HFFc6 (cell line): ENCODE results near the gene RAET1E. TPM values are rescaled to one million over a fixed set of nuclear protein-coding genes. Genes with fewer than 3 reads are reported as not detected.
"Not testable (repeated sequence)": the region's sequence is repeated elsewhere in the genome, so short reads cannot be mapped to it uniquely, and the experiment has no call there.

ENCODE experiments used
- DNase-seq: peaks from one replicate; pipeline ENCODE4 v3.0.0-alpha.2; 2018
- H3K27ac Mint-ChIP-seq: 2 replicates; pipeline ENCODE4 v1.8.0; 2020; ENCODE audit warnings: mild to moderate bottlenecking, mixed read lengths
- H3K27me3 Mint-ChIP-seq: 2 replicates; pipeline ENCODE4 v1.8.0; 2021; ENCODE audit warnings: mild to moderate bottlenecking, moderate library complexity, mixed read lengths; ENCODE audit not compliant: insufficient read depth
- H3K36me3 Mint-ChIP-seq: 2 replicates; pipeline ENCODE4 v1.8.0; 2021; ENCODE audit warnings: low read depth, mixed read lengths
- H3K4me1 Mint-ChIP-seq: 2 replicates; pipeline ENCODE4 v1.8.0; 2020; ENCODE audit warnings: low read depth, mixed read lengths
- H3K4me3 Mint-ChIP-seq: 2 replicates; pipeline ENCODE4 v1.8.0; 2020; ENCODE audit warnings: mild to moderate bottlenecking, moderate library complexity, mixed read lengths
- H3K9me3 Mint-ChIP-seq: 2 replicates; pipeline ENCODE4 v1.8.0; 2020; ENCODE audit warnings: mild to moderate bottlenecking, mixed read lengths
- total RNA-seq, 6 experiments: library from RNA; stranded (reverse); fragmentation: NEBNext Ultra II Directional; extraction: Animal tissue kit (Norgen Biotek cat#: 25700); gene quantifications; 2 replicates in 1 of 6; 3 replicates in 5 of 6; pipeline ENCODE4 v1.2.3, GENCODE V29; 2021
- TF ChIP-seq, protein P1 (sequence below): fragments of 200-600 bp; sonication (generic); IDR thresholded peaks from 2 replicates; pipeline ENCODE4 v1.5.0; 2021; ENCODE audit warnings: antibody characterized with exemption, mild to moderate bottlenecking

The RAET1E gene
- total RNA-seq, 6 experiments from 2014 or later: 0.14 to 0.41 (median 0.26) TPM; not detected in 1

DNA sequence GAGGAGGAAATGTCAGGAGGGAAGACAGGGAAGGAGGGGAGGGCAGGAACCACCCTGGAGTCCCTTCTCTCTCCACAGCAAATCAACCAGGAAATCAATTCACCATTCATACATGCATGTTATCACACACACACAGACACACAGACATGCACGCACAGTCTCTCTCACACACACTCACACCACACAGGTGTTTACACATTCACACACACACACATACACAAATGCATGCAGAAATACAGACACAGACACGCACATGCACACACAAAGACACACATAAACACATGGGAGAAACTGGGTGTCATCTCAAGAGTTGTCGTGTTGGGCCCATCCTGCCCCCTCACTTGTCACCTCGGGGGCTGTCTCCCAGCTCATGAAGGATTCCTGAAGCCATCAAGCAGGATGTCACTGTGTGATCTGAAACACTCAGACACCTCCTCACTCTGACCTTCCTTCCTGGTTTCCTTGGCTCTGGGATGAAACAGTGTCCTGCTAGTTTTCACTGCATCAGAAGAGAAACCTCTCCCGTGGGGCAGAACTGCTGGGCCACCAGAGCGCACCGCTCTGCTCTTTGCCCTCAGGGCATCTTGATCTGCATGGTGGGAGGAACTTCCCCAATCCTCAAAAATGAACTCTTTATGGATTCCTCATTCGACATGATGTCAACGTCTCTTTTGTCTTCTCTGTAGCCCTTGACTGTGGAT, 15.8 kb upstream of the RAET1E start:
- Mint-ChIP-seq H3K27ac (no peak overlapping the region), H3K36me3 (no peaks in the 10 kb centered on the region), H3K27me3 (peaks cover 28% of the 10 kb centered on the region), H3K4me1 (peaks cover 13% of the 10 kb centered on the region), H3K9me3 (peaks cover 9% of the 10 kb centered on the region), H3K4me3 (no peak overlapping the region)
- DNase-seq: no peak
- TF ChIP-seq, protein P1, sequence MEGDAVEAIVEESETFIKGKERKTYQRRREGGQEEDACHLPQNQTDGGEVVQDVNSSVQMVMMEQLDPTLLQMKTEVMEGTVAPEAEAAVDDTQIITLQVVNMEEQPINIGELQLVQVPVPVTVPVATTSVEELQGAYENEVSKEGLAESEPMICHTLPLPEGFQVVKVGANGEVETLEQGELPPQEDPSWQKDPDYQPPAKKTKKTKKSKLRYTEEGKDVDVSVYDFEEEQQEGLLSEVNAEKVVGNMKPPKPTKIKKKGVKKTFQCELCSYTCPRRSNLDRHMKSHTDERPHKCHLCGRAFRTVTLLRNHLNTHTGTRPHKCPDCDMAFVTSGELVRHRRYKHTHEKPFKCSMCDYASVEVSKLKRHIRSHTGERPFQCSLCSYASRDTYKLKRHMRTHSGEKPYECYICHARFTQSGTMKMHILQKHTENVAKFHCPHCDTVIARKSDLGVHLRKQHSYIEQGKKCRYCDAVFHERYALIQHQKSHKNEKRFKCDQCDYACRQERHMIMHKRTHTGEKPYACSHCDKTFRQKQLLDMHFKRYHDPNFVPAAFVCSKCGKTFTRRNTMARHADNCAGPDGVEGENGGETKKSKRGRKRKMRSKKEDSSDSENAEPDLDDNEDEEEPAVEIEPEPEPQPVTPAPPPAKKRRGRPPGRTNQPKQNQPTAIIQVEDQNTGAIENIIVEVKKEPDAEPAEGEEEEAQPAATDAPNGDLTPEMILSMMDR: no peak

DNA sequence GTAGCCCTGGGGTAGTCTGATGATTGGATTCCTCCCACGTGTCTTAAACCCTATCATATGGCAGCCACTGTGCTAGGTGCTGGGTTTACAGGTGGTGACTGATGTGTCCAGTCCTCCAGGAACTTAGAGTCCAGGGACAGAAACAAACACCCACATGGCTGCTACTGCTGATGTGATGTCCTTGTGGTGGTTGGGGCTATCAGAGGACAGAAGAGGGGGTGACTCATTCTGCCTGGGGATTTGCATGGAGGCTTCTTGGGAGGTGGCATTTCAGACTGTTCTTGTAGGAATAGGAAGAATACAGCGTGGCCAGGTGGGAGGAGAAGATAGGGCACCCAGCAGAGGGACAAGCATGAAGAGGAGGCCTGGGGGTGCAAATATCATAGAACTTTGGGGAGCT, 15.2 kb upstream of the RAET1E start:
- no peak for DNase-seq
- Mint-ChIP-seq H3K4me1 (peaks cover 13% of the 10 kb centered on the region), H3K9me3 (peaks cover 15% of the 10 kb centered on the region), H3K36me3 (peaks cover 3% of the 10 kb centered on the region), H3K27me3 (peaks cover 23% of the 10 kb centered on the region), H3K4me3 (no peak overlapping the region), H3K27ac (no peak overlapping the region)
- TF ChIP-seq, protein P1: no peak

DNA sequence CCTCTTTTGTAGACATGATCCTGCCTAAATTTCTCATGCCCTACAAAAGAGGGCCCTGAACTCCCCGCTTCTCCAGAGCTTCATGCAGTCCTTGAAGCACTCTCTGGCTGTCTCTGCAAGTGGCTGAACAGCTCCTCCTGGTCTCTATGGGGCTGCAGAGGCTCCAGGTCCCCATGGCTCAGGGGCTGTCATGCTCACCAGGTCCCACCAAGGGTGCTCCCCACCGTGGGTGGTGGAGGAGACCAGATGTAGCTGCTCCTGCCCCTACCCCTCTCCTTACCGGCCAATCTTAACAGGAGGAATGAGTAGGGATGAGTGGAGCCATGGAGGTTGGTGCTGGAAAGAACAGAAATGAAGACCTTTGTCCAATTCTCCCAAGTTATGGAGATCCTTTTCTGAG, 14.8 kb upstream of the RAET1E start:
- Mint-ChIP-seq H3K27me3 (peaks cover 22% of the 10 kb centered on the region), H3K9me3 (peaks cover 19% of the 10 kb centered on the region), H3K4me1 (peaks cover 13% of the 10 kb centered on the region)
- H3K27ac Mint-ChIP-seq, H3K36me3 Mint-ChIP-seq, H3K4me3 Mint-ChIP-seq, DNase-seq: not testable (repeated sequence)

DNA sequence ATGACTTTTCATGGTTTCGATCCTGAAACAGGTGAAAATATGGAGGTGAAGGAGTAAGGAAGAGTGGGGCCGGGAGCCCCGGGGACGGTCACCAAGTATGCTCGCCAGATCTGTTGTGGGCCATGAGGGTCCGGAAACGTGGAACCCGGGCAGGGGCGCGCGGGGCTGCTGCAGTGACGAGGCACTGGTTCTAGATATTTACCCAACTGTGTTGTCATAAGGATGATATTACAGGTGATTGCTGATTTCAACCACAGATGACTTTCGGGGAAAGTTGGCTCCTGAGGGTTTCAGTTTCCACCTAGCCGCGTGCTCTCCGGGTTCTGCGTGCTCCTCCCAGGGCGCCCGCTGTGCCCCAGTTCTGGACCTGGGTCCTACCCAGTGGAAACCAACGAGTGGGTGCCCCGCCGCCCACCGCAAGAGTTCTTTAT, 12.8 kb upstream of the RAET1E start:
- peaks cover 24% of the 10 kb centered on the region for H3K9me3 Mint-ChIP-seq
- DNase-seq: no peak
- H3K27ac Mint-ChIP-seq: no peak overlapping the region
- peaks cover 13% of the 10 kb centered on the region for H3K4me1 Mint-ChIP-seq
- peaks cover 12% of the 10 kb centered on the region for H3K36me3 Mint-ChIP-seq
- no peak overlapping the region for H3K4me3 Mint-ChIP-seq
- TF ChIP-seq, protein P1: no peak
- H3K27me3 Mint-ChIP-seq: peaks cover 27% of the 10 kb centered on the region

DNA sequence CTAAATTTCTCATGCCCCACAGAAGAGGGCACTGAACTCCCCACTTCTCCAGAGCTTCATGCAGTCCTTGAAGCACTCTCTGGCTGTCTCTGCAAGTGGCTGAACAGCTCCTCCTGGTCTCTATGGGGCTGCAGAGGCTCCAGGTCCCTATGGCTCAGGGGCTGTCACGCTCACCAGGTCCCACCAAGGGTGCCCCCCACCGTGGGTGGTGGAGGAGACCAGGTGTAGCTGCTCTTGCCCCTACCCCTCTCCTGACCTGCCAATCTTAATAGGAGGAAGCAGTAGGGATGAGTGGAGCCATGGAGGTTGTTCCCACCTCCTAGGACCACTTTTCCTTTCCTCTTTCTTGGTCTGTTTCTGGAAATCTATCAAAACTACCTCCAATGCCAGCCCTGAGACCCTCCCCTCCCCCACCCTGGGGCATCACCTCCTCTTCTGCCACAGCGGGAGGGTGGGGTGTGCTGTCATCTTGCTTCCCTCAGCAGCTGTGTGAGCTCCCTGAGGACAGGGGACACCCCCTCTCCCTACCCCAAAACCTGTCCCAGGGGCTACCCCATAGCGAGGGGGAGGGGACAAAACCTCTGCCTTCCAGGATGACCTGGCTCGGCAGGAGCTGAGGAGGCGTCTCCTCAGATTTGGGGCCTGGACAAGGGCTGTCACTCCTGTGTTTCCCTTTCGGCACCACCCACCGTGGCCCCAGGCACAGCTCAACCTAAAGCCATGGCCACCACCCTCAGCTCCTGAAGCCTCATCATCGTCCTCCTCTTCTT, 12.0 kb upstream of the RAET1E start:
- DNase-seq: no peak
- peaks cover 12% of the 10 kb centered on the region for H3K36me3 Mint-ChIP-seq
- H3K4me3 Mint-ChIP-seq: no peak overlapping the region
- H3K4me1 Mint-ChIP-seq: peaks cover 13% of the 10 kb centered on the region
- TF ChIP-seq, protein P1: no peak
- H3K27me3 Mint-ChIP-seq: peaks cover 29% of the 10 kb centered on the region
- H3K27ac Mint-ChIP-seq: no peak overlapping the region
- H3K9me3 Mint-ChIP-seq: peaks cover 24% of the 10 kb centered on the region

DNA sequence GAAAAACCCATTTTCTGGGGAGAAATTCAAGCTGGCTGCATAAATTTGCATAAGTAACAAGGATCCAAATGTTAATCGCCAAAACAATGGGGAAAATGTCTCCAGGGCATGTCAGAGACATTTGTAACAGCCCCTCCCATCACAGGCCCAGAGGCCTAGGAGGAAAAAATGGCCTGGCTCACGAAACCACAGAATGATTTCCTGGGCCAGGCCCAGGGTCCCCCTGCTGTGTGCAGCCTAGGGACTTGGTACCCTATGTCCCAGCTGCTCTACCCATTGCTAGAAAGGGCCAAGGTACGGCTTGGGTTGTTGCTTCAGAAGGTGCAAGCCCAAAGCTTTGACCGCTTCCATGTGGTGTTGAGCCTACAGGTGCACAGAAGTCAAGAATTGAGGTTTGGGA, 10.6 kb upstream of the RAET1E start:
- not testable (repeated sequence) for H3K27ac Mint-ChIP-seq, H3K4me1 Mint-ChIP-seq, H3K4me3 Mint-ChIP-seq, DNase-seq
- H3K9me3 Mint-ChIP-seq: peaks cover 24% of the 10 kb centered on the region
- peaks cover 12% of the 10 kb centered on the region for H3K36me3 Mint-ChIP-seq
- H3K27me3 Mint-ChIP-seq: peaks cover 32% of the 10 kb centered on the region
